PC-3 (cell line): Measurements from ENCODE around the gene HOXB7.

Experiments used
- CTCF ChIP-seq: fragments of 300-600 bp; sonication (generic); conservative IDR thresholded peaks from 2 replicates; pipeline ENCODE4 v1.5.1; 2017; ENCODE audit warnings: antibody characterized with exemption, low read depth, mild to moderate bottlenecking, low read length
- EZH2 ChIP-seq: fragments of 300-600 bp; sonication (generic); IDR thresholded peaks from one replicate; pipeline ENCODE4 v1.6.1; 2017; ENCODE audit warnings: antibody characterized with exemption, mild to moderate bottlenecking, low read length; ENCODE audit not compliant: unreplicated experiment
- EZH2phosphoT487 ChIP-seq: fragments of 300-600 bp; sonication (generic); IDR thresholded peaks from 2 replicates; pipeline ENCODE4 v1.6.1; 2018; ENCODE audit warnings: mild to moderate bottlenecking, antibody characterized with exemption, low read length, borderline replicate concordance

- TF ChIP-seq CTCF = peak; percentile 98
- peak; percentile 33 for TF ChIP-seq EZH2
- no peak; the same call in 1 of the 2 replicates for TF ChIP-seq EZH2phosphoT487
Observed at GRCh38 chr17:48618256-48618896, 7.6 kb upstream of the HOXB7 start.
